Naive B cell (primary cell): Measurements from ENCODE around the gene CBX8. TPM values are rescaled to one million over a fixed set of nuclear protein-coding genes. Genes with fewer than 3 reads are reported as not detected.
"Not testable (repeated sequence)": the region's sequence is repeated elsewhere in the genome, so short reads cannot be mapped to it uniquely, and the experiment has no call there.

Source experiments
- ATAC-seq, 2 donors: fragments of 150-1000 bp; cut with Tn5 transposase; 2 replicates each; pipeline ENCODE4 v1.10.0; 2021; ENCODE audit warnings: low read depth in 2 of 2, mild to moderate bottlenecking in 2 of 2, moderate library complexity in 2 of 2
- DNase-seq: peaks from one replicate; pipeline ENCODE4 v3.0.0; 2022
- H3K27ac Mint-ChIP-seq, 6 donors: one replicate each; pipeline ENCODE4 v1.8.0; 2020 to 2022; ENCODE audit warnings: mild to moderate bottlenecking in 6 of 6, mixed read lengths in 6 of 6, moderate library complexity in 5 of 6, inconsistent platforms in 2 of 6
- H3K27me3 Mint-ChIP-seq, 3 donors: one replicate each; pipeline ENCODE4 v1.8.0; 2021 to 2022; ENCODE audit warnings: mixed read lengths in 3 of 3, mild to moderate bottlenecking in 1 of 3
- H3K36me3 Mint-ChIP-seq, 2 donors: one replicate each; pipeline ENCODE4 v1.8.0; 2020 to 2022; ENCODE audit warnings: mixed read lengths in 2 of 2, inconsistent platforms in 1 of 2, mild to moderate bottlenecking in 1 of 2
- H3K4me1 Mint-ChIP-seq, 3 donors: one replicate each; pipeline ENCODE4 v1.8.0; 2020 to 2022; ENCODE audit warnings: mixed read lengths in 3 of 3, inconsistent platforms in 1 of 3, mild to moderate bottlenecking in 1 of 3, moderate library complexity in 1 of 3
- H3K4me3 Mint-ChIP-seq, 8 donors: one replicate each; pipeline ENCODE4 v1.8.0; 2020 to 2022; ENCODE audit warnings: mild to moderate bottlenecking in 8 of 8, mixed read lengths in 8 of 8, moderate library complexity in 8 of 8, inconsistent platforms in 2 of 8
- H3K9me3 Mint-ChIP-seq, 7 donors: one replicate each; pipeline ENCODE4 v1.8.0; 2020 to 2022; ENCODE audit warnings: mixed read lengths in 7 of 7, mild to moderate bottlenecking in 5 of 7, inconsistent platforms in 2 of 7, moderate library complexity in 1 of 7
- polyA plus RNA-seq, 6 donors: library from polyadenylated mRNA; unstranded; fragments of 300-500 nt; fragmentation: Illumina TruSeq; gene quantifications; one replicate each; pipeline ENCODE4 v1.2.3, GENCODE V29; 2021; ENCODE audit warnings: low read depth in 6 of 6

CBX8 gene
- polyA plus RNA-seq, 6 donors from 2014 or later, result 0.16 to 1.3 (median 0.58) TPM; not detected in 1

DNA sequence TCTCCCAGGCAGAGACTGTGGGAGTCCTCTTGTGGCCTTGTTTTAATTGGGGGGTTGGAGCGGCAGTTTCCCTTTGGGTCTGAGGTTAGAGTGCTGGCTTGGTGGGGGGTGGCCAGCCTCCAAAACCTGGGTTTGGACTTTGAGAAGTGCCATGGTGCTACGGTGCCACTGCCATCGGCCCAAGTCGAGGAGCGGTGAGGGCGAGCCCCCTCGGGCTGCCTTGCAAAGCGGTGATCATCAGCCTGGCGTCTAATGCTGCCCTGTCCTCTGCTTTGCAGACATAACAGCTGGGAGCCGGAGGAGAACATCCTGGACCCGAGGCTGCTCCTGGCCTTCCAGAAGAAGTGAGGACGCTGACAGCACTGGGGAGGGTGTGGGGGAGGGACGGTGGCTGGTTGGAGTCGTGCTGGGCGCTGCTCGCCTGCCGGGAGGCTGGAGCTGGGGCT, 17.8 kb downstream of the CBX8 start:
- Mint-ChIP-seq H3K27ac (peak overlapping the region in 2 of 6 donors; percentile 83 to 88), H3K4me3 (peak overlapping the region; percentile 86 to 93 (median 91))

DNA sequence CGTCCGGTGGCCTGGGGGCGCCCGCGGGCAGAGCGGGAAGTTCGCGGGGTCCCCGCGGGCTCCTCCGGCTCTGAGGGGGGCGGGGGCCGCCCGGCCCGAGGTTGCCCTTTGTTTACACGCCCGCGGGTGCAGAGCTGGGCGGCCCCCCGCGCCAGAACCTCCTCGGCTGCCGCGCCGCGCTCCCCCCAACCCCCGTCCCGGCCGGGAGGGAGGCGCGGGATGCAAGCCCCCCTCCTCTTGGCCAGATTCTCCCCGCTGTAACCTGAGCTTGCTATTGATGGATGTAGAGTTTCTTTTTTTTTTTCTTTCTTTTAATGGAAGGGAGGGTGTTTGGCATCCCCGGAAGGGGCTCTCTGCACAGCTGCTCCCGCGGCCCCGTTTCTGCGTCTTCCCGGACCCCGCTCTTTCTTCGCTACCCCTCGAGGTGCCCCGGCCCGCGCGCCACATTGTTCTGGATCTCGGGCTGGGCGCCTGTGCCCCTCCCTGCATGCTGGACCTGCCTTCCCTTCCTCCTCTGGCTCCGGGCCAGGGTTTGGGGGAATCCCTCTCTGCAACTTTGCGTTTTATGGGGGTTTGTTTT, 18.3 kb downstream of the CBX8 start:
- Mint-ChIP-seq H3K27ac (peak overlapping the region in 5 of 6 donors; percentile 18 to 88 (median 83)), H3K9me3 (no peaks in the 10 kb centered on the region), H3K27me3 (peaks cover 69 to 86% (median 72%) of the 10 kb centered on the region in 3 donors), H3K4me3 (peak overlapping the region; percentile 86 to 93 (median 91)), H3K4me1 (peaks cover 19 to 29% (median 23%) of the 10 kb centered on the region in 3 donors), H3K36me3 (no peaks in the 10 kb centered on the region)
- DNase-seq (no peak), ATAC-seq (peak; percentile 10 to 12)

More for the DNA sequence above, 17.8 kb downstream of the CBX8 start:
- no peaks in the 10 kb centered on the region for H3K9me3 Mint-ChIP-seq
- ATAC-seq, result no peak
- H3K4me1 Mint-ChIP-seq, result peaks cover 19 to 29% (median 23%) of the 10 kb centered on the region in 3 donors
- no peak for DNase-seq
- H3K36me3 Mint-ChIP-seq, result no peaks in the 10 kb centered on the region
- peaks cover 65 to 85% (median 69%) of the 10 kb centered on the region in 3 donors for H3K27me3 Mint-ChIP-seq

DNA sequence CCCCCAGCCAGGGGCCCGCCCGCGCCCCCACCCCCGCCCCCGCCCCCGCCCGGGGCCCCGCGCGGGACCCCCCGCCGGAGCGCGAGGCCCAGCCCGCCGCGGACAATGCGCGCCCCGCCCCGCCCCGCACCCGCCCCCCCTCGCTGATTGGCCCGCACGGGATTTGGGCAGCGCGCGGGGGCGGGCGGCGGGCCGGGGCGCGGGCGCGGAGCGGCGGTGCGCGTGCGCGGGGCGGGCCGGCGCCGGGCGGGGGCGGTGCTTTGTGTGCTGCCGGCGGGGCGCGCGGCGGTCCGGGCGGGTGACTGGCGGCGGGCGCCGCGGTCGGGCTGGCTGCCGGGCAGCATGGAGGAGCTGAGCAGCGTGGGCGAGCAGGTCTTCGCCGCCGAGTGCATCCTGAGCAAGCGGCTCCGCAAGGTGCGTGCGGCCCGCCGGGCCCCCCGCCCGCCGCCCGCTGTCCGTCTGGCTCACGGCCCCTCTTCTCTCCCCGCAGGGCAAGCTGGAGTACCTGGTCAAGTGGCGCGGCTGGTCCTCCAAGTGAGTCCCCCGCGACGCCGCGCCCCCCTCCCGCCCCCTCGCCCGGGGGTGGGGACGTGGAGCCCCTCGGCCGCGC, 18.9 kb downstream of the CBX8 start, which contains the start of gene CBX2:
Gene CBX2 (plus strand): TSS at position 255 of the 610 bp plus-strand sequence. CDS start 88 bp downstream, at position 343.
- H3K4me1 Mint-ChIP-seq, result peaks cover 19 to 29% (median 23%) of the 10 kb centered on the region in 3 donors
- peaks cover 68 to 86% (median 75%) of the 10 kb centered on the region in 3 donors for H3K27me3 Mint-ChIP-seq
- no peaks in the 10 kb centered on the region for H3K9me3 Mint-ChIP-seq
- ATAC-seq (peak; percentile 78 to 88), DNase-seq (peak; percentile 78)
- H3K4me3 Mint-ChIP-seq, result peak within 1 kb of the TSS; percentile 86 to 93 (median 91)
- no peaks in the 10 kb centered on the region for H3K36me3 Mint-ChIP-seq
- H3K27ac Mint-ChIP-seq, result peak within 1 kb of the TSS in 5 of 6 donors; percentile 18 to 88 (median 83)

DNA sequence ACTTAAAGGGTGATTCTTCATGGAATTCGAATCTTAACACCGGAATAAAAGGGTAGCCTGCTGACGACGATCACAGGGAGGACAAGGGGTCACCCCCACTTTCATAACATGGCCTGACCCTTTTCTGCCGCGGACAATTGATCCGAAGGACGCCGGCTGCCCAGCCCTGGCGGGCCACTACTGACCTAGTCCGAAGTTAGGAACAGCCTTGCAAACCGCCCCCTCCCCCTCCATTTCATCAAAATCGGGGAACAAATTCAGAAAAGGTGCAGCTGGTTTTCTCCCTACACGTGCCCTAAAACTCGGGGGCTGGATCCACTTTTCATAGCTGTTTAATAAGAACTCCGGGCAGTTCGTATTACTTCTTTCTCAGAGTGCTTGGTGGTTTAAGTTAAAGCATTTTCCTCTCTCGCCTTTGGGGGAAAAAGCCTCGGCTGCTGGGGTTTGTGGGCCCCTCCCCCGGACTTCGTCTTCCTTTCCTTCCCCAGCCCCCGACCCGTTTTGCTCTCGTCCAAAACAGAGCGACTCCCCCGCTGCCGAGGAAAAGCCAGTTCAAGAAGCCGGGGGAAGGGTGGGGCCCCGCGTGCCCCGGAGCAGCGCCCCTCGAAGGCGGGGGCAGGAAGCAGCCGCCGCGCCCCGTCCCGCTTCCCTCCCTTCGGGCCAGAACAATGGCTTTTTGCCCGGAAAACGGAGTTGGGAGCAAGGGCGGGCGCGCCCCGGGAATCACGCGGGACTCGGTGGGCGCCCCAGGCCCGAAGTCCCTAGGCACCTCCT, 19.6 kb downstream of the CBX8 start:
- Mint-ChIP-seq H3K36me3 (no peaks in the 10 kb centered on the region), H3K4me1 (peaks cover 16 to 25% (median 23%) of the 10 kb centered on the region in 3 donors), H3K27ac (no peak overlapping the region), H3K27me3 (peaks cover 61 to 85% (median 73%) of the 10 kb centered on the region in 3 donors), H3K4me3 (peak overlapping the region; percentile 56 to 86 (median 79)), H3K9me3 (no peaks in the 10 kb centered on the region)
- ATAC-seq (peak; percentile 29 to 43), DNase-seq (no peak)

DNA sequence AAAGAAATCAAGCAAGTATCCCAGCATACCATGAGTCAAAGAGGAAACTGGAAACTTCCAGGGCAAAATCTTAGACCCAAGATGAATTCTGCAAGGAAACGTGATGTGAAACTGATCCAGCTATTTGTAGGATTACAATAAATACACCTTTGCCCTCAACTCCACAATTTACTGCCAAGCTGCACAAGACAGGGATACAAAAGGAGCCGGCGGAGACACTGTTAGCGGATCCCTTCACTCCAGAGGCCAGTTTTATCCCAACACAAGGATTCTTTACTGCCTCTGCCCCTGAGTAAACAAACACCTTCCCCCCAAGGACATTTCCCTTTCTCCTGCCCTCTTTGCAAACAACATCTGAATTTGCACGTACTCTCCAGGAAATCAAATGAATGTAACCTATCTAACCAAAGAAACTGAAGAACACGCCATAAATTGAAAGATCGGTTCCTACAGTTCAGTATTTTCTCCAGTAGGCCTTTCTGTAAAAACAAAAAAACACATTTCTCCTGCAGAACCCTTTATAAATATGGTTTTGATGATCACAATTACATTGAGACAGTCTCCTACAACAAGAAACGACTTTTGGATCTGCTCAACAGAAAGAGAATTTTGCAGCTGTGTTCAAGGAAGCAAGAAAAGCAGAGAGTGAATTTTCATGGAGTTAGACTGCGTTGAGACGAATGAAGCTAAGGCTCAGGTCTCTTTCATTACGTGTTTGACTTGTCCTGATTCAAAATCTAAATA, 20.3 kb downstream of the CBX8 start:
- H3K9me3 Mint-ChIP-seq, result no peaks in the 10 kb centered on the region
- H3K36me3 Mint-ChIP-seq, result no peaks in the 10 kb centered on the region
- no peak overlapping the region for H3K27ac Mint-ChIP-seq
- H3K27me3 Mint-ChIP-seq, result peaks cover 55 to 77% (median 71%) of the 10 kb centered on the region in 3 donors
- peaks cover 11 to 22% (median 17%) of the 10 kb centered on the region in 3 donors for H3K4me1 Mint-ChIP-seq
- peak overlapping the region; percentile 56 to 86 (median 76) for H3K4me3 Mint-ChIP-seq
- DNase-seq (no peak), ATAC-seq (no peak)

DNA sequence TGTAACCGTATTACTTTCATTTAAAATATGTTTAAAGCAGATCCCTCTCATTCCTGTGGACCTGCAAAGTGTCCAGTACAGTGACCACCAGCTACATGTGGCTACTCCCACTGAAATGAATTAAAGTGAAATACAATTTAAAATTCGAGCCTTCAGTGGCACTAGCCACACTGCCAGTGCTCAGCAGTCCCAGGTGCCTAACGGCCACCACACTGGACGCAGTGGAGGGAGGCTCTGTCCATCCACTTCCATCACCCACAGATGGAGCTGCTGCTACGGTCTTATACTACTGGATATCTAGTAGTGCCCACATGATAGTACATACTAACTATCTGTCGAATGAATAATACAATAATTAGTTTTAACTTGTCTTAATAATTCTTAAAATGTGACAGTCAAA, 21.2 kb downstream of the CBX8 start:
- H3K4me1 Mint-ChIP-seq, result peaks cover 7 to 16% (median 14%) of the 10 kb centered on the region in 3 donors
- ATAC-seq (no peak), DNase-seq (no peak)
- no peaks in the 10 kb centered on the region for H3K36me3 Mint-ChIP-seq
- H3K9me3 Mint-ChIP-seq, result no peaks in the 10 kb centered on the region
- H3K4me3 Mint-ChIP-seq, result peak overlapping the region in 2 of 8 donors; percentile 3 to 29
- H3K27ac Mint-ChIP-seq, result no peak overlapping the region
- H3K27me3 Mint-ChIP-seq, result peaks cover 46 to 68% (median 68%) of the 10 kb centered on the region in 3 donors

DNA sequence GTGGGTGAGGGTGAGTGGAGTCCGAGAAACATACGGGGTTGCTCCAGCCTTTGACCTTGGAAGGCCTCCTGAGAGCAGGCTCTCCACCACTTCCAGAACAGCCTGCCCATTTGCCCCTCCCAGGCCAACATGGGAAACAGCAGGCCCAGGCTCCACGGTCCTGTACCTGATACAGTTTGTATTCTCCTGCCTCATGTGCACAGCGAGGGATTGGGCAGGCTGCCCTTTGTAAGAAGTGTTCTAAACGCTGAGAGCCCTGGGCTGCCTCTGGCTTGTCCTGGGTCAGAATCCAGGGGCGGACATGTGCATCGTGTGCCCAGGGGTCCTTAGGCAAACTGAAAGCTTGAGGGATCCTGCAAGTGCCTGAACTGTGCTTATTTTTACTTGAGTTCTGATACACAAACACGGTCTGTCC, 22.3 kb downstream of the CBX8 start:
- H3K9me3 Mint-ChIP-seq, result no peaks in the 10 kb centered on the region
- peaks cover 43 to 67% (median 66%) of the 10 kb centered on the region in 3 donors for H3K27me3 Mint-ChIP-seq
- ATAC-seq (no peak), DNase-seq (no peak)
- peak overlapping the region in 1 of 8 donors; percentile 22 for H3K4me3 Mint-ChIP-seq
- H3K36me3 Mint-ChIP-seq, result no peaks in the 10 kb centered on the region
- no peak overlapping the region for H3K27ac Mint-ChIP-seq
- H3K4me1 Mint-ChIP-seq, result peaks cover 7 to 16% (median 14%) of the 10 kb centered on the region in 3 donors

DNA sequence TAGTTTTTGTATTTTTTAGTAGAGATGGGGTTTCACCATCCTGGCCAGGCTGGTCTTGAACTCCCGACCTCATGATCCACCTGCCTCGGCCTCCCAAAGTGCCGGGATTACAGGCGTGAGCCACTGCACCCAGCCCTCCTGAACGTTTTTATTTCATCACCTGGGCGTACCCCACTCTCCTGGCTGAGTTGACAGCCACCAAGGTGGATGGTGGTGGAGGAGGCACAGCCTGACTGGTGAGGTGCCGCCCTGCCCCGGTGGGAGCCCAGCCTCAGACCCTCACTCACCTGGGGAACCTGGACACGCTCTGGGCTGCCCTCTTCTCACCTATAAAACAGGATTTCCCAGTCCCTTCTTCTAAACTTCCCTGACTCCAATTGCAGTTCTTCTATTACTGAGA, 24.2 kb downstream of the CBX8 start:
- H3K36me3 Mint-ChIP-seq, H3K27ac Mint-ChIP-seq, H3K4me3 Mint-ChIP-seq, H3K9me3 Mint-ChIP-seq, H3K4me1 Mint-ChIP-seq, ATAC-seq, DNase-seq: not testable (repeated sequence)
- peaks cover 38 to 75% (median 69%) of the 10 kb centered on the region in 3 donors for H3K27me3 Mint-ChIP-seq

DNA sequence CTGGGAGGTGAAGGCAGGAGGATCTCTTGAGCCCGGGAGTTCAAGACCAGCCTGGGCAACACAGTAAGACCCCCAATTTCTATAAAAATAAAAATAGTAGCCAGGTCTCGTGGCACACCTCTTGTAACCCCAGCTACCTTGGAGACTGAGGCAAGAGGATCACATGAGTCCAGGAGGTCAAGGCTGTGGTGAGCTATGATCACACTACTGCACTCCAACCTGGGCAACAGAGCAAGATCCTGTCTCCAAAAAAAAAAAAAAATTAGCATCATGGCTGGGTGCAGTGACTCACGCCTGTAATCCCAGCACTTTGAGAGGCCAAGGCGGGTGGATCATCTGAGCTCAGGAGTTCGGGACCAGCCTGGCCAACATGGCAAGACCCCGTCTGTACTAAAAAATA, 25.6 kb downstream of the CBX8 start:
- no peak for DNase-seq
- Mint-ChIP-seq H3K27ac (no peak overlapping the region), H3K4me3 (no peak overlapping the region), H3K4me1 (no peaks in the 10 kb centered on the region), H3K27me3 (peaks cover 30 to 81% (median 63%) of the 10 kb centered on the region in 3 donors), H3K9me3 (peaks cover 0 to 6% (median 0%) of the 10 kb centered on the region in 7 donors), H3K36me3 (peaks cover 0 to 9% of the 10 kb centered on the region in 2 donors)
- no peak for ATAC-seq

DNA sequence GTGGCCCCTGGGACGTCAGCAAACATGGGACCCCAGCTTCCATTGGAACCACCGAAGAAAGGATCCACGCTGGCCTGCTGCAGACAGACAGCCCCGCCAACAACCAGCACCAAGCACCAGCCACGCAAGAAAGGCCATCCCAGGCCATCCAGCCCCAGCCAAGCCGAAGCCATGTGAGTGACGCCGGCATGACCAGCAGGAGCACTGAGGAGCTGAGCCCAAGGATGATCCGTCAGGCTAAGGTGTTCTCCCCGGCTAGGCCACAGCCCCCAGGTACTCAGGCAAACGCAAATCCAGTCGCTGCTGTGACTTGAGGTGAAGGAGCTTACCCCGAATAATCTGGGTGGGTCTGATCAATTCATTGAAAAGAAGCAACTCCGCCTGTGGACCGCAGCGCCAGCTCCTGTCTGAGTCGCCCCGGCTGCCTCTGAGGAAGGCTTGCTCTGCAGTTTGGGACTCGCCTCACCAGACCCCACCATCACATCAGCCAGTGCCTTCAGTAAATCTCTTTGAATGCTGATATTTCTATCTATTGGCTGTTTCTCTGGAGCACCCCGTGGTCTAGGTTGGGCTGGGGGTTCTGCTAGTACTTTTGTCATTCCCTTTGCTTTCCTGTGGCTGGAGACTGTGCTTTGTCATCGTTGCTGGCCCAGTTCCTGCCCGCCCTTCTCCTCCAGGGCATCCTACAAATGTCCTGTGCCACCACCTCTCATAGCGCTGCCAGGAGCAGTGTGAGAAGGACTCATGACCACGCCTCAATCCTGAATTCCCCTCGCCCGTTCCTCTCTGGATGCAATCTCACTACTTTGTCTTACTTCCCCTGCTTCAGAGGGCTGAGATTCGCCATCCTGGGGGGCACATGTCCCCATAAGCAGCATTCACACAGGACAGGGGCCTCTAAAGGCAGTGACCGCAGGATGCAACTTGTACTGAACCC, 27.0 kb downstream of the CBX8 start:
- peaks cover 0 to 6% (median 0%) of the 10 kb centered on the region in 7 donors for H3K9me3 Mint-ChIP-seq
- no peak overlapping the region for H3K4me3 Mint-ChIP-seq
- no peaks in the 10 kb centered on the region for H3K4me1 Mint-ChIP-seq
- DNase-seq (no peak), ATAC-seq (no peak)
- peak overlapping the region in 1 of 6 donors; percentile 76 for H3K27ac Mint-ChIP-seq
- peaks cover 23 to 74% (median 51%) of the 10 kb centered on the region in 3 donors for H3K27me3 Mint-ChIP-seq
- peaks cover 0 to 9% of the 10 kb centered on the region in 2 donors for H3K36me3 Mint-ChIP-seq

DNA sequence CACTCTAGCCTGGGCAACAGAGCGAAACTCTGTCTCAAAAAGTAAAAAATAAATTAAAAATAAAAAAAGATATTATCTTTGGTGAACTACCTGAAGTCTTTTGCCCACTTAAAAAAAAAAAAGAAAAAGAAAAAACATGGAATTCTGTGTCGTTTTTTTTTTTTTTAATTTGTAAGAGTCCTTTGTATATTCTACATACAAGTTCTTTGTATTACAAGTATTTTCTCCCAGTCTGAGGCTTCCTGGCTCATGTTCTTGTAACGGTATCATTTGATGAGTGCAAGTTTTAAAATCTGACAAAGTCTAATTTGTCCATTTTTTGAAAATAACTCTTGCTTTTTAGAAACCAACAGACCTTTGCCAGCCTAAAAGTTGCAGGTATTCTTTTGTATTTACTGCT, 31.2 kb downstream of the CBX8 start:
- no peak for ATAC-seq
- peaks cover 23 to 45% (median 33%) of the 10 kb centered on the region in 3 donors for H3K27me3 Mint-ChIP-seq
- peaks cover 0 to 6% (median 0%) of the 10 kb centered on the region in 7 donors for H3K9me3 Mint-ChIP-seq
- H3K4me3 Mint-ChIP-seq, result no peak overlapping the region
- no peaks in the 10 kb centered on the region for H3K4me1 Mint-ChIP-seq
- no peak overlapping the region for H3K27ac Mint-ChIP-seq
- no peak for DNase-seq
- peaks cover 0 to 9% of the 10 kb centered on the region in 2 donors for H3K36me3 Mint-ChIP-seq
